Mammary epithelial cell (primary cell): ENCODE results near the gene CELF3.

ENCODE experiments used
- EZH2 ChIP-seq: IDR thresholded peaks from 2 replicates; pipeline ENCODE4 v1.6.1; 2012; ENCODE audit warnings: low read length, inconsistent platforms, borderline replicate concordance
- TF ChIP-seq, protein P1 (sequence below), 2 donors: IDR thresholded peaks in 1 of 2; conservative IDR thresholded peaks in 1 of 2; 2 replicates each; pipeline ENCODE4 v1.5.1; 2011 to 2012; ENCODE audit warnings: inconsistent platforms in 2 of 2, low read length in 2 of 2, mild to moderate bottlenecking in 2 of 2, control low read depth in 1 of 2, low read depth in 1 of 2; ENCODE audit not compliant: insufficient read depth in 1 of 2; ENCODE audit errors: extremely low read depth in 1 of 2

- no peak for TF ChIP-seq EZH2
- TF ChIP-seq, protein P1, sequence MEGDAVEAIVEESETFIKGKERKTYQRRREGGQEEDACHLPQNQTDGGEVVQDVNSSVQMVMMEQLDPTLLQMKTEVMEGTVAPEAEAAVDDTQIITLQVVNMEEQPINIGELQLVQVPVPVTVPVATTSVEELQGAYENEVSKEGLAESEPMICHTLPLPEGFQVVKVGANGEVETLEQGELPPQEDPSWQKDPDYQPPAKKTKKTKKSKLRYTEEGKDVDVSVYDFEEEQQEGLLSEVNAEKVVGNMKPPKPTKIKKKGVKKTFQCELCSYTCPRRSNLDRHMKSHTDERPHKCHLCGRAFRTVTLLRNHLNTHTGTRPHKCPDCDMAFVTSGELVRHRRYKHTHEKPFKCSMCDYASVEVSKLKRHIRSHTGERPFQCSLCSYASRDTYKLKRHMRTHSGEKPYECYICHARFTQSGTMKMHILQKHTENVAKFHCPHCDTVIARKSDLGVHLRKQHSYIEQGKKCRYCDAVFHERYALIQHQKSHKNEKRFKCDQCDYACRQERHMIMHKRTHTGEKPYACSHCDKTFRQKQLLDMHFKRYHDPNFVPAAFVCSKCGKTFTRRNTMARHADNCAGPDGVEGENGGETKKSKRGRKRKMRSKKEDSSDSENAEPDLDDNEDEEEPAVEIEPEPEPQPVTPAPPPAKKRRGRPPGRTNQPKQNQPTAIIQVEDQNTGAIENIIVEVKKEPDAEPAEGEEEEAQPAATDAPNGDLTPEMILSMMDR (conservative IDR thresholded peaks at IDR 0.05 in 1 of 2, IDR thresholded peaks at IDR 0.05 in 1 of 2; ENCODE audit: extremely low read depth in 1 of 2, insufficient read depth in 1 of 2, low read depth in 1 of 2, low read length in 2 of 2): no peak
These were observed 20.4 kb upstream of the CELF3 start for GRCh38 chr1:151737026-151737425.
